Measurements from ENCODE around the gene CLCN7. TPM values are rescaled to one million over a fixed set of nuclear protein-coding genes. Genes with fewer than 3 reads are reported as not detected.

Gene CLCN7
- total and polyA plus RNA-seq, 2 of the 8 experiments (the other 6 are each of a cell fraction or from before 2014, with no cell fraction given) = 38.6 to 81.5 TPM

GRCh38 chr16:1407753-1408152 lies 67.1 kb downstream of the CLCN7 start:
- H3K23me2 ChIP-seq (ENCODE audit: low read depth, low read length) = peaks cover 2% of the 10 kb centered on the region; the same call in 1 of the 2 replicates
- H3K4ac ChIP-seq (replicated peaks; ENCODE audit: insufficient read length, low read depth, low read length) = no peak overlapping the region
- H3K18ac ChIP-seq (ENCODE audit: extremely low read depth, low read length) = no peak overlapping the region
- no peak overlapping the region for H2AFZ ChIP-seq (ENCODE audit: low read length)
- peak overlapping the region; percentile 36; the same call in 1 of the 2 replicates for H4K8ac ChIP-seq (ENCODE audit: extremely low read depth, insufficient read depth, low read length)
- no peaks in the 10 kb centered on the region for H3K9me3 ChIP-seq (ENCODE audit: insufficient read depth in 2 of 2, low read depth in 1 of 2, low read length in 1 of 2)
- ChIA-PET CTCF (ENCODE audit: partially characterized antibody) (interaction anchor here (0.6 to 1.6 kb wide), 8 partner anchors 19 to 716 kb away, joined by 3 to 10 read pairs (median 4); no protein-coding TSS in a partner anchor), POLR2A (ENCODE audit: partially characterized antibody) (interaction anchor here (0.6 to 1.5 kb wide), 7 partner anchors 10 to 1056 kb away, joined by 3 to 6 read pairs (median 4); partner anchors contain the start of gene UQCC4)
- peaks cover 0 to 2% (median 0%) of the 10 kb centered on the region in 4 experiments; a peak in 4 of 8 replicates for H3K36me3 ChIP-seq (ENCODE audit: control insufficient read depth in 2 of 4, insufficient read depth in 4 of 4, low read length in 3 of 4)
- no peak overlapping the region for H3K56ac ChIP-seq (replicated peaks; ENCODE audit: insufficient read length, low read depth, low read length)
- H4K20me1 ChIP-seq (replicated peaks in 1 of 2; ENCODE audit: control insufficient read depth in 1 of 2, insufficient read depth in 2 of 2, low read length in 2 of 2) = peaks cover 2 to 21% of the 10 kb centered on the region in 2 experiments
- no peak overlapping the region for H3K27ac ChIP-seq (ENCODE audit: low read depth, low read length)
- no peak overlapping the region for H3K23ac ChIP-seq (ENCODE audit: insufficient read length)
- H2BK15ac ChIP-seq (ENCODE audit: low read length) = no peak overlapping the region
- WGBS, 2 experiments (ENCODE audit: extremely low coverage in 1 of 2, insufficient coverage in 1 of 2, insufficient read length in 1 of 2, insufficient replicate concordance in 2 of 2, low coverage in 1 of 2, low lambda C conversion rate in 2 of 2, missing lambda C conversion rate in 1 of 2) = 85% methylated on average over 7 of the region's 11 CpGs; no CpG with 5 or more reads in 1 of the 2 experiments
- H3K79me2 ChIP-seq (ENCODE audit: control insufficient read depth in 1 of 2, insufficient read depth in 2 of 2, low read length in 2 of 2) = peaks cover 0 to 23% of the 10 kb centered on the region in 2 experiments; a peak in 2 of 4 replicates
- peak overlapping the region; percentile 59 to 95; a peak in 3 of 4 replicates for H3K4me2 ChIP-seq (ENCODE audit: insufficient read depth in 1 of 2, low read depth in 2 of 2, low read length in 2 of 2)
- no peak overlapping the region for H3K14ac ChIP-seq (ENCODE audit: insufficient read length)
- FAIRE-seq (no peak), DNase-seq (ENCODE audit: low read depth in 1 of 2, low spot score in 2 of 2) (no peak)
- no peak overlapping the region for H2BK12ac ChIP-seq (ENCODE audit: low read depth, low read length)
- H2BK5ac ChIP-seq (ENCODE audit: low read depth, low read length) = no peak overlapping the region
- H4K5ac ChIP-seq (ENCODE audit: insufficient read length, low read depth, low read length) = no peak overlapping the region
- H2BK120ac ChIP-seq (replicated peaks; ENCODE audit: low read depth, low read length) = no peak overlapping the region
- TF ChIP-seq CHD2 (IDR thresholded peaks at IDR 0.05; ENCODE audit: low read length) (no peak), SIN3A (conservative IDR thresholded peaks at IDR 0.05 in 1 of 2, IDR thresholded peaks at IDR 0.05 in 1 of 2; ENCODE audit: low read depth in 1 of 2, low read length in 2 of 2) (0 out of 4 replicates have a peak, but pooled peaks of 1 of the 2 experiments have one; percentile 4)
- H3K27me3 ChIP-seq (replicated peaks in 1 of 4; ENCODE audit: control insufficient read depth in 3 of 4, extremely low read depth in 1 of 4, insufficient read depth in 3 of 4, low read length in 3 of 4) = no peaks in the 10 kb centered on the region
- peaks cover 9% of the 10 kb centered on the region; the same call in 1 of the 2 replicates for H3K79me1 ChIP-seq (ENCODE audit: low read depth, low read length)
- H2AK5ac ChIP-seq (ENCODE audit: low read depth, low read length) = no peak overlapping the region
- peak overlapping the region in 1 of 4 experiments; percentile 76; a peak in 3 of 8 replicates for H3K4me3 ChIP-seq (ENCODE audit: extremely low read depth in 1 of 4, insufficient read depth in 2 of 4, low read depth in 3 of 4, low read length in 4 of 4)
- H3K9ac ChIP-seq (replicated peaks in 1 of 4; ENCODE audit: extremely low read depth in 1 of 4, low read depth in 3 of 4, low read length in 3 of 4) = 0 out of 7 replicates have a peak overlapping the region, but pooled peaks of 1 of the 4 experiments have one; percentile 14
- H4K91ac ChIP-seq (replicated peaks; ENCODE audit: insufficient read length, low read length) = no peak overlapping the region
- H3K4me1 ChIP-seq (replicated peaks in 1 of 4; ENCODE audit: control insufficient read depth in 3 of 4, insufficient read depth in 4 of 4, low read length in 3 of 4) = no peaks in the 10 kb centered on the region
- H2BK20ac ChIP-seq (ENCODE audit: low read length) = no peak overlapping the region
